Kidney (tissue), 14 donors: ENCODE results near the gene PCDH15. TPM values are rescaled to one million over a fixed set of nuclear protein-coding genes. Genes with fewer than 3 reads are reported as not detected.
"Not testable (repeated sequence)": the region's sequence is repeated elsewhere in the genome, so short reads cannot be mapped to it uniquely, and the experiment has no call there.

ENCODE experiments used
- DNase-seq, 5 donors: peaks; one replicate each; pipeline ENCODE4 v3.0.0-alpha.2; 2013 to 2020
- FAIRE-seq: peaks from 2 replicates; lab custom pipeline; 2012; peaks lifted over from hg19 to GRCh38; lab: Jason Lieb, UNC
- H3K27ac ChIP-seq, 2 donors: one replicate each; pipeline ENCODE4 v1.7.0; 2013; ENCODE audit warnings: low read depth in 2 of 2, low read length in 2 of 2, inconsistent platforms in 1 of 2
- H3K27me3 ChIP-seq: one replicate; pipeline ENCODE4 v1.7.1; 2013; ENCODE audit warnings: low read length, inconsistent platforms; ENCODE audit not compliant: control insufficient read depth, insufficient read depth
- H3K36me3 ChIP-seq, 3 donors: one replicate each; pipeline versions ENCODE4 v1.7.0 to v1.7.1; 2013; ENCODE audit warnings: low read length in 3 of 3, control low read depth in 1 of 3, inconsistent platforms in 1 of 3; ENCODE audit not compliant: insufficient read depth in 3 of 3, control insufficient read depth in 2 of 3
- H3K4me1 ChIP-seq, 3 donors: one replicate each; pipeline versions ENCODE4 v1.7.0 to v1.7.1; 2013; ENCODE audit warnings: low read length in 3 of 3, inconsistent platforms in 1 of 3, low read depth in 1 of 3; ENCODE audit not compliant: control insufficient read depth in 2 of 3, insufficient read depth in 2 of 3
- H3K4me3 ChIP-seq, 3 donors: one replicate each; pipeline versions ENCODE4 v1.7.0 to v1.8.1; 2013; ENCODE audit warnings: low read length in 3 of 3, control low read depth in 1 of 3, inconsistent platforms in 1 of 3
- H3K9ac ChIP-seq, 3 donors: one replicate each; pipeline versions ENCODE4 v1.7.0 to v1.7.1; 2013; ENCODE audit warnings: low read length in 3 of 3, control low read depth in 1 of 3, inconsistent platforms in 1 of 3
- H3K9me3 ChIP-seq, 3 donors: one replicate each; pipeline versions ENCODE4 v1.7.0 to v1.7.1; 2013; ENCODE audit warnings: low read length in 3 of 3, control low read depth in 1 of 3, inconsistent platforms in 1 of 3; ENCODE audit not compliant: control insufficient read depth in 2 of 3, insufficient read depth in 1 of 3
- intact Hi-C: fragments of 100-400 bp; cut with DNase I; formaldehyde crosslinking; loops from one replicate; pipeline ENCODE4 v1.11.1; 2022
- polyA plus RNA-seq: library from polyadenylated mRNA; stranded (reverse); fragments of 350-450 nt; fragmentation: Illumina TruSeq; extraction: RNeasy Lipid Tissue Mini Kit (QIAGEN cat#74804); gene quantifications from one replicate; pipeline ENCODE4 v1.2.3, GENCODE V29; 2014; ENCODE audit warnings: low read depth, low replicate concordance; ENCODE audit not compliant: insufficient read depth
- total RNA-seq: library from RNA; stranded (reverse); fragmentation: NEBNext Ultra II Directional; extraction: Animal tissue kit (Norgen Biotek cat#: 25700); gene quantifications from one replicate; pipeline ENCODE4 v1.2.1, GENCODE V29; 2021
- TF ChIP-seq, protein P1 (sequence below): IDR thresholded peaks from 3 replicates; pipeline ENCODE4 v1.5.1; 2012; ENCODE audit warnings: mild to moderate bottlenecking, moderate library complexity, borderline replicate concordance; ENCODE audit not compliant: insufficient read depth; ENCODE audit errors: extremely low read depth
- donor health status: control.
- donor health status: control.
- donor health status: control.
- donor health status: control.
- donor health status: control.
- donor health status: DM: yes; HTN: yes; CAD: no.
- donor health status: Normal renal cell carcinoma (clear cell type).

PCDH15 gene
- total and polyA plus RNA-seq, 2 donors from 2014 or later = 1.5 TPM; not detected in 1

DNA sequence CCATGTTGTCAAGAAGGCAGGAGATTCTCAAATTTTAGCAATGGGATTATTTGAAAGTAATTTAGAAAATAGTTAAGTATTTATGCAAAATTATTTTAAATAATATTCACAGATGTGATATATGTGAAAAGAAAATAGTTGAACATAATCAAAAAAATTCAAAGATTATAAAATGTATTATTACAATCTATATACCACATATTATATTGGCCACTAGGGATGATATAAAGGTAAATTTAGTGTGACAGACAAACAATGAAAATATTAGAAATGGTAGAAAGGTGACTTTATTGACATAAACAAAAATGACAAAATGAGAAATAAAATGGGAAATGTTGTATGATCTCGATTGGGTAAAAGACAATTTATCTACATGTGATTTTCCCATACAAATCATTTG, 385.5 kb downstream of the PCDH15 start:
- Histone ChIP-seq H3K27ac (no peak overlapping the region), H3K4me1 (no peaks in the 10 kb centered on the region), H3K36me3 (no peaks in the 10 kb centered on the region), H3K9me3 (no peaks in the 10 kb centered on the region), H3K4me3 (no peak overlapping the region), H3K27me3 (no peaks in the 10 kb centered on the region), H3K9ac (no peak overlapping the region)
- DNase-seq = no peak
- intact Hi-C loops = no loop called here
- FAIRE-seq = peak; percentile 32
- TF ChIP-seq, protein P1, sequence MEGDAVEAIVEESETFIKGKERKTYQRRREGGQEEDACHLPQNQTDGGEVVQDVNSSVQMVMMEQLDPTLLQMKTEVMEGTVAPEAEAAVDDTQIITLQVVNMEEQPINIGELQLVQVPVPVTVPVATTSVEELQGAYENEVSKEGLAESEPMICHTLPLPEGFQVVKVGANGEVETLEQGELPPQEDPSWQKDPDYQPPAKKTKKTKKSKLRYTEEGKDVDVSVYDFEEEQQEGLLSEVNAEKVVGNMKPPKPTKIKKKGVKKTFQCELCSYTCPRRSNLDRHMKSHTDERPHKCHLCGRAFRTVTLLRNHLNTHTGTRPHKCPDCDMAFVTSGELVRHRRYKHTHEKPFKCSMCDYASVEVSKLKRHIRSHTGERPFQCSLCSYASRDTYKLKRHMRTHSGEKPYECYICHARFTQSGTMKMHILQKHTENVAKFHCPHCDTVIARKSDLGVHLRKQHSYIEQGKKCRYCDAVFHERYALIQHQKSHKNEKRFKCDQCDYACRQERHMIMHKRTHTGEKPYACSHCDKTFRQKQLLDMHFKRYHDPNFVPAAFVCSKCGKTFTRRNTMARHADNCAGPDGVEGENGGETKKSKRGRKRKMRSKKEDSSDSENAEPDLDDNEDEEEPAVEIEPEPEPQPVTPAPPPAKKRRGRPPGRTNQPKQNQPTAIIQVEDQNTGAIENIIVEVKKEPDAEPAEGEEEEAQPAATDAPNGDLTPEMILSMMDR = no peak

DNA sequence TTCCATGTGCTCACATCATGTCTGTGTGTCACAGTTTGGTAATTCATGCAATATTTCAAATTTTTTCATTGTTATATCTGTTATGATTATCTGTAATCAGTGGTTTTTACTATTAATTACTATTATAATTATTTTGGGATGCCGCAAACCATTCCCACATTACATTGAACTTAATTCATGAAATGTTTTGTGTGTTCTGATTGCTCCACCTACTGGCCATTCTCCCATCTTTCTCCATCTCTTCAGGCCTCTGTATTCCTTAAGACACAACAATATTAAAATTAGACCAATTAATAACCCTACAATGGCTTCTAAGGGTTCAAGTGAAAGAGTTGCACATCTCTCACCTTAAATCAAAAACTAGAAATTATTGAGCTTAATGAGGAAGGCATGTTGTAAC, 398.5 kb downstream of the PCDH15 start:
- Histone ChIP-seq H3K27ac (no peak overlapping the region), H3K9me3 (peaks cover 0 to 3% (median 0%) of the 10 kb centered on the region in 3 donors), H3K4me3 (no peak overlapping the region), H3K9ac (no peak overlapping the region), H3K27me3 (no peaks in the 10 kb centered on the region), H3K4me1 (no peaks in the 10 kb centered on the region), H3K36me3 (no peaks in the 10 kb centered on the region)
- FAIRE-seq (no peak), DNase-seq (peak in 2 of 5 donors; percentile 43 to 58)
- intact Hi-C loops = no loop called here
- TF ChIP-seq, protein P1 = peak; percentile 34

DNA sequence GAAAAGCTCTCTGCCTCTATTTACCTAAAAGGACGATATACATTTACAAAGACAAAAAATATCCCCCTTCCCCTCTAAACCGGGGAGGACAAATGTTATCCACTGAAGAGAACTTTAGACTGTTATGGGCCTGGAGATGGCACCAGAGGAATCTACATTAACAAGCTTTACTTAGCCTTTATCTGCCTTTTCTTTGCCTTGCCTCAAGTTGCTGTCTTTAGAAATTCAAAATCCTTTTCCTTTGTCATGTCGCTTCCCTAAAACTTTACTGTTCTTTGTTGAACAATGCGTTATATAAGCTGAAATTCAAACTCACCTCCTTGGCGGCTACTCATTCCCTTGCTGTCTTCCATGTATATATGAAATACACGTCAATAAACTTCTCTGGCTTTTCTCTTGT, 405.0 kb downstream of the PCDH15 start:
- H3K27ac ChIP-seq = no peak overlapping the region
- intact Hi-C loops = no loop called here
- DNase-seq = no peak
- H3K9me3 ChIP-seq = no peaks in the 10 kb centered on the region
- H3K9ac ChIP-seq = no peak overlapping the region
- TF ChIP-seq, protein P1 = no peak
- FAIRE-seq = no peak
- H3K36me3 ChIP-seq = no peaks in the 10 kb centered on the region
- no peaks in the 10 kb centered on the region for H3K4me1 ChIP-seq
- H3K27me3 ChIP-seq = no peaks in the 10 kb centered on the region
- H3K4me3 ChIP-seq = no peak overlapping the region

DNA sequence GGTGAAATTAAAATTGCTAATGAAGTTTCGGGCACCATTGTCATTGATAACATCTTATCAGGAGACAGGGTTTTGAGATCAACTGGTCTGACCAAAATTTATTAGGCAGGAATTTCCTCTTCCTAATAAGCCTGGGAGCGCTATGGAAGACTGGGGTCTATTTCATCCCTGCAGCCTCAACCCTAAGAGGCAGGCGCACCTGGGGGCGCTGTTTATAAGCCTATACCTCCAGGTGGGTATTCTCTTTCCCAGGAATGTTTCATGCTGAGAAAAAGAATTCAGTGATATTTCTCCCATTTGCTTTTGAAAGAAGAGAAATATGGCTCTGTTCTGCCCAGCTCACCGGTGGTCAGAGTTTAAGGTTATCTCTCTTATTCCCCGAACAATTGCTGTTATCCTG, 406.4 kb downstream of the PCDH15 start:
- H3K27ac ChIP-seq, DNase-seq, intact Hi-C loops, H3K4me1 ChIP-seq, H3K36me3 ChIP-seq, H3K9ac ChIP-seq, H3K4me3 ChIP-seq, H3K9me3 ChIP-seq, FAIRE-seq, H3K27me3 ChIP-seq: not testable (repeated sequence)
